ENCODE data around the gene POU2AF3. TPM values are rescaled to one million over a fixed set of nuclear protein-coding genes. Genes with fewer than 3 reads are reported as not detected.

The POU2AF3 gene
- total RNA-seq, 4 donors from 2014 or later: 6.0 to 9.6 (median 7.1) TPM

GRCh38 chr11:111258046-111258445 lies 40.3 kb upstream of the POU2AF3 start:
- TF ChIP-seq POLR2AphosphoS5 (IDR thresholded peaks at IDR 0.05) (no peak), CTCF (IDR thresholded peaks at IDR 0.05) (no peak), POLR2A (IDR thresholded peaks at IDR 0.05) (no peak), EP300 (IDR thresholded peaks at IDR 0.05; ENCODE audit: low read depth) (no peak)
- no peak overlapping the region for H3K27ac ChIP-seq
- DNase-seq: no peak
- H3K4me1 ChIP-seq: no peaks in the 10 kb centered on the region
- no peaks in the 10 kb centered on the region for H3K36me3 ChIP-seq
- no peaks in the 10 kb centered on the region for H3K9me3 ChIP-seq
- in situ Hi-C loops (cut with MboI; ENCODE audit: low pct_ligation_motif_present in 1 of 4, low pct_unique_long_range_greater_than_20kb in 1 of 4, low sequenced_read_pairs in 3 of 4) (no loop called here), intact Hi-C loops (cut with DNase I; ENCODE audit: low total_unique reads) (no loop called here)
- no peak overlapping the region for H3K4me3 ChIP-seq
- 58 to 91% methylated on average over 2 to 4 of the region's 4 CpGs for WGBS, 2 donors (ENCODE audit: low coverage in 1 of 2)
- H3K27me3 ChIP-seq: no peaks in the 10 kb centered on the region

GRCh38 chr11:111259896-111260295 lies 38.5 kb upstream of the POU2AF3 start:
- WGBS, 2 donors (ENCODE audit: low coverage in 1 of 2): 90 to 92% methylated on average over 2 to 4 of the region's 4 CpGs
- Histone ChIP-seq H3K36me3 (no peaks in the 10 kb centered on the region), H3K27ac (no peak overlapping the region), H3K4me1 (no peaks in the 10 kb centered on the region), H3K27me3 (no peaks in the 10 kb centered on the region), H3K4me3 (no peak overlapping the region), H3K9me3 (no peaks in the 10 kb centered on the region)
- no peak for DNase-seq
- intact Hi-C loops (cut with DNase I; ENCODE audit: low total_unique reads) (no loop called here), in situ Hi-C loops (cut with MboI; ENCODE audit: low pct_ligation_motif_present in 1 of 4, low pct_unique_long_range_greater_than_20kb in 1 of 4, low sequenced_read_pairs in 3 of 4) (no loop called here)
- TF ChIP-seq EP300 (IDR thresholded peaks at IDR 0.05; ENCODE audit: low read depth) (no peak), POLR2AphosphoS5 (IDR thresholded peaks at IDR 0.05) (no peak), CTCF (IDR thresholded peaks at IDR 0.05) (no peak), POLR2A (IDR thresholded peaks at IDR 0.05) (no peak)

- Histone ChIP-seq H3K4me1 (no peaks in the 10 kb centered on the region), H3K4me3 (no peak overlapping the region), H3K36me3 (no peaks in the 10 kb centered on the region), H3K9me3 (no peaks in the 10 kb centered on the region), H3K27ac (no peak overlapping the region), H3K27me3 (no peaks in the 10 kb centered on the region)
- WGBS, 2 donors (ENCODE audit: low coverage in 1 of 2): 79 to 87% methylated on average over 4 of the region's 4 CpGs
- DNase-seq: no peak
- TF ChIP-seq POLR2AphosphoS5 (IDR thresholded peaks at IDR 0.05) (no peak), EP300 (IDR thresholded peaks at IDR 0.05; ENCODE audit: low read depth) (no peak), CTCF (IDR thresholded peaks at IDR 0.05) (no peak), POLR2A (IDR thresholded peaks at IDR 0.05) (no peak)
- in situ Hi-C loops (cut with MboI; ENCODE audit: low pct_ligation_motif_present in 1 of 4, low pct_unique_long_range_greater_than_20kb in 1 of 4, low sequenced_read_pairs in 3 of 4): no loop called here
- intact Hi-C loops (cut with DNase I; ENCODE audit: low total_unique reads): no loop called here
Observed at GRCh38 chr11:111260811-111261210, 37.5 kb upstream of the POU2AF3 start.

GRCh38 chr11:111264646-111265045 lies 33.7 kb upstream of the POU2AF3 start:
- 92 to 97% methylated on average over 1 of the region's 1 CpG for WGBS, 2 donors (ENCODE audit: low coverage in 1 of 2)
- Histone ChIP-seq H3K4me1 (no peaks in the 10 kb centered on the region), H3K9me3 (no peaks in the 10 kb centered on the region), H3K36me3 (no peaks in the 10 kb centered on the region), H3K27me3 (no peaks in the 10 kb centered on the region), H3K4me3 (no peak overlapping the region), H3K27ac (no peak overlapping the region)
- intact Hi-C loops (cut with DNase I; ENCODE audit: low total_unique reads) (no loop called here), in situ Hi-C loops (cut with MboI; ENCODE audit: low pct_ligation_motif_present in 1 of 4, low pct_unique_long_range_greater_than_20kb in 1 of 4, low sequenced_read_pairs in 3 of 4) (no loop called here)
- no peak for DNase-seq
- no peak for TF ChIP-seq POLR2AphosphoS5 (IDR thresholded peaks at IDR 0.05)
- no peak for TF ChIP-seq POLR2A (IDR thresholded peaks at IDR 0.05)
- TF ChIP-seq CTCF (IDR thresholded peaks at IDR 0.05): no peak
- no peak for TF ChIP-seq EP300 (IDR thresholded peaks at IDR 0.05; ENCODE audit: low read depth)
